Lower leg skin (tissue), 4 donors: ENCODE data around the gene RCAN1. TPM values are rescaled to one million over a fixed set of nuclear protein-coding genes. Genes with fewer than 3 reads are reported as not detected.
"Not testable (repeated sequence)": the region's sequence is repeated elsewhere in the genome, so short reads cannot be mapped to it uniquely, and the experiment has no call there.

Experiments
- DNase-seq, 2 donors: peaks; one replicate each; pipeline ENCODE4 v3.0.0-alpha.2; 2019; ENCODE audit warnings: low spot score in 2 of 2
- H3K4me3 ChIP-seq: fragments of 200-600 bp; sonication (generic); 2 replicates; pipeline ENCODE4 v1.5.1; 2017; ENCODE audit warnings: mild to moderate bottlenecking, low read depth; ENCODE audit not compliant: poor library complexity, severe bottlenecking
- CTCF ChIP-seq, 3 donors: fragments of 450-650 bp; IDR thresholded peaks; one replicate each; pipeline ENCODE4 v1.5.1; 2016; ENCODE audit warnings: antibody characterized with exemption in 3 of 3, mild to moderate bottlenecking in 3 of 3, moderate library complexity in 2 of 3
- POLR2A ChIP-seq, 2 donors: fragments of 450-650 bp; IDR thresholded peaks; one replicate each; pipeline ENCODE4 v1.6.1; 2016 to 2017; ENCODE audit warnings: antibody characterized with exemption in 2 of 2, mild to moderate bottlenecking in 1 of 2, moderate library complexity in 1 of 2
- WGBS, 2 donors: methylation state at CpG; one replicate each; pipeline ENCODE4 v1.1.5; 2018; 5-methylcytosine and 5-hydroxymethylcytosine counted together
- intact Hi-C: fragments of 100-400 bp; cut with DNase I; formaldehyde crosslinking; loops from one replicate; pipeline ENCODE4 v1.15.0; 2023; ENCODE audit warnings: low total_unique reads
- total RNA-seq, 4 donors: library from RNA; depleted of rRNA; stranded (reverse); fragments of >200 nt; gene quantifications; one replicate each; pipeline ENCODE4 v1.1.0, GENCODE V29; 2016

The RCAN1 gene
- total RNA-seq, 4 donors from 2014 or later, result 18.8 to 29.0 (median 19.4) TPM

GRCh38 chr21:34560609-34561008 is 54.3 kb downstream of the RCAN1 start:
- intact Hi-C loops, result no loop called here
- WGBS, 2 donors, result 0 to 14% methylated on average over 1 of the region's 1 CpG

GRCh38 chr21:34560021-34560420 is 54.9 kb downstream of the RCAN1 start:
- WGBS, 2 donors, result 89 to 90% methylated on average over 5 of the region's 5 CpGs
- no peak for DNase-seq
- intact Hi-C loops, result no loop called here
- no peak overlapping the region for H3K4me3 ChIP-seq
- TF ChIP-seq POLR2A (IDR thresholded peaks at IDR 0.05), result no peak
- no peak for TF ChIP-seq CTCF (IDR thresholded peaks at IDR 0.05)

More at GRCh38 chr21:34560609-34561008, 54.3 kb downstream of the RCAN1 start:
- DNase-seq, result no peak
- no peak for TF ChIP-seq CTCF (IDR thresholded peaks at IDR 0.05)
- no peak for TF ChIP-seq POLR2A (IDR thresholded peaks at IDR 0.05)
- no peak overlapping the region for H3K4me3 ChIP-seq

GRCh38 chr21:34559089-34559631 is 55.8 kb downstream of the RCAN1 start:
- DNase-seq, result no peak
- 65 to 77% methylated on average over 6 of the region's 6 CpGs for WGBS, 2 donors
- no peak for TF ChIP-seq CTCF (IDR thresholded peaks at IDR 0.05)
- no peak for TF ChIP-seq POLR2A (IDR thresholded peaks at IDR 0.05)
- intact Hi-C loops, result loop anchor here (2.0 kb wide), 1 partner anchor 18 kb away; no protein-coding TSS in a partner anchor
- H3K4me3 ChIP-seq, result no peak overlapping the region

- DNase-seq, result no peak
- H3K4me3 ChIP-seq, result no peak overlapping the region
- no peak for TF ChIP-seq POLR2A (IDR thresholded peaks at IDR 0.05)
- TF ChIP-seq CTCF (IDR thresholded peaks at IDR 0.05), result no peak
- 57 to 58% methylated on average over 5 of the region's 5 CpGs for WGBS, 2 donors
- intact Hi-C loops, result loop anchor here (2.0 kb wide), 1 partner anchor 17 kb away; no protein-coding TSS in a partner anchor
These were observed 56.7 kb downstream of the RCAN1 start for GRCh38 chr21:34558166-34558565.

GRCh38 chr21:34557261-34557660 is 57.7 kb downstream of the RCAN1 start:
- DNase-seq, result no peak
- whole genome bisulfite sequencing, 2 donors, result 83 to 84% methylated on average over 5 of the region's 5 CpGs
- H3K4me3 ChIP-seq, result no peak overlapping the region
- TF ChIP-seq CTCF (IDR thresholded peaks at IDR 0.05), result no peak
- no peak for TF ChIP-seq POLR2A (IDR thresholded peaks at IDR 0.05)
- intact Hi-C loops, result no loop called here

- H3K4me3 ChIP-seq, DNase-seq, intact Hi-C loops: not testable (repeated sequence)
- 94 to 96% methylated on average over 2 of the region's 2 CpGs for WGBS, 2 donors
These were observed 60.2 kb downstream of the RCAN1 start for GRCh38 chr21:34554670-34555069.
